Ureter (tissue), 1 donor: ENCODE data around the gene NHLRC1. TPM values are rescaled to one million over a fixed set of nuclear protein-coding genes. Genes with fewer than 3 reads are reported as not detected.
"Not testable (repeated sequence)": the region's sequence is repeated elsewhere in the genome, so short reads cannot be mapped to it uniquely, and the experiment has no call there.

Experiments
- DNase-seq: peaks from one replicate; pipeline ENCODE4 v3.0.0-alpha.2; 2020; ENCODE audit warnings: low spot score
- total RNA-seq: library from RNA; stranded (reverse); gene quantifications from one replicate; pipeline ENCODE4 v1.2.4, GENCODE V29; 2023
- donor health status: DM: yes; HTN: yes; CAD: no.

NHLRC1 gene
- total RNA-seq = 4.1 TPM

GRCh38 chr6:18122128-18123093, at the start of gene NHLRC1:
Gene NHLRC1 (minus strand): TSS chr6:18122677. CDS start chr6:18122606, 71 bp downstream.
- peak; percentile 91 for DNase-seq

GRCh38 chr6:18171871-18172270, 49.4 kb upstream of the NHLRC1 start:
- no peak for DNase-seq

- no peak for DNase-seq
Measured at GRCh38 chr6:18168264-18168663, 45.8 kb upstream of the NHLRC1 start.

- DNase-seq = no peak
Measured at GRCh38 chr6:18166312-18167036, 44.0 kb upstream of the NHLRC1 start.

- DNase-seq = no peak
Measured at GRCh38 chr6:18165751-18166150, 43.3 kb upstream of the NHLRC1 start.

- no peak for DNase-seq
Measured at GRCh38 chr6:18162401-18162800, 39.9 kb upstream of the NHLRC1 start.

GRCh38 chr6:18161431-18161830, 39.0 kb upstream of the NHLRC1 start:
- DNase-seq = no peak

- no peak for DNase-seq
Measured at GRCh38 chr6:18160911-18161310, 38.4 kb upstream of the NHLRC1 start.

- DNase-seq = peak; percentile 80
Measured at GRCh38 chr6:18155864-18156421, 33.5 kb upstream of the NHLRC1 start.

GRCh38 chr6:18155150-18155863, 32.8 kb upstream of the NHLRC1 start, which contains the start of gene KDM1B:
Gene KDM1B (plus strand): TSS chr6:18155422. CDS start chr6:18159896, 4,474 bp downstream.
- peak; percentile 99 for DNase-seq

GRCh38 chr6:18154507-18155149, 32.2 kb upstream of the NHLRC1 start, which contains the start of gene TPMT:
Gene TPMT (minus strand): TSS chr6:18155077. CDS start chr6:18149127, 5,950 bp downstream.
- DNase-seq = no peak

GRCh38 chr6:18153311-18153703, 30.8 kb upstream of the NHLRC1 start:
- DNase-seq = no peak

- no peak for DNase-seq
Measured at GRCh38 chr6:18151801-18152200, 29.3 kb upstream of the NHLRC1 start.

- not testable (repeated sequence) for DNase-seq
Measured at GRCh38 chr6:18151391-18151790, 28.9 kb upstream of the NHLRC1 start.

- DNase-seq = no peak
Measured at GRCh38 chr6:18148304-18149025, 26.0 kb upstream of the NHLRC1 start.

GRCh38 chr6:18147616-18148015, 25.1 kb upstream of the NHLRC1 start:
- DNase-seq = no peak

GRCh38 chr6:18147160-18147559, 24.7 kb upstream of the NHLRC1 start:
- no peak for DNase-seq

- no peak for DNase-seq
Measured at GRCh38 chr6:18142591-18142861, 20.0 kb upstream of the NHLRC1 start.

GRCh38 chr6:18141805-18142590, 19.5 kb upstream of the NHLRC1 start:
- DNase-seq = no peak
